Activated CD4-positive, alpha-beta memory T cell treated with anti-CD3 and anti-CD28 coated beads for 36 hours (primary cell): ENCODE data around the gene GNAI3. TPM values are rescaled to one million over a fixed set of nuclear protein-coding genes. Genes with fewer than 3 reads are reported as not detected.

ENCODE experiments used
- CTCF ChIA-PET: fragments of 350-600 bp; sonication (Branson Sonifier 250); formaldehyde crosslinking; loops from one replicate; lab custom pipeline; 2021; ENCODE audit warnings: antibody characterized with exemption, inconsistent platforms; lab: Charles Lee
- POLR2A ChIA-PET: fragments of 350-600 bp; sonication (Branson Sonifier 250); formaldehyde crosslinking; loops from one replicate; lab custom pipeline; 2021; ENCODE audit warnings: antibody characterized with exemption; lab: Charles Lee
- DNase-seq: peaks from one replicate; pipeline ENCODE4 v3.0.0-alpha.2; 2020
- H3K27ac Mint-ChIP-seq: one replicate; pipeline ENCODE4 v1.8.0; 2021; ENCODE audit warnings: mixed read lengths
- H3K27me3 Mint-ChIP-seq: one replicate; pipeline ENCODE4 v1.8.0; 2021; ENCODE audit warnings: mixed read lengths
- H3K36me3 Mint-ChIP-seq: one replicate; pipeline ENCODE4 v1.8.0; 2021; ENCODE audit warnings: mixed read lengths
- H3K4me1 Mint-ChIP-seq: one replicate; pipeline ENCODE4 v1.8.0; 2021; ENCODE audit warnings: low read depth, mixed read lengths
- H3K4me3 Mint-ChIP-seq: one replicate; pipeline ENCODE4 v1.8.0; 2021; ENCODE audit warnings: mild to moderate bottlenecking, mixed read lengths
- H3K9me3 Mint-ChIP-seq: one replicate; pipeline ENCODE4 v1.8.0; 2021; ENCODE audit warnings: mixed read lengths
- intact Hi-C: fragments of 100-400 bp; cut with micrococcal nuclease; formaldehyde crosslinking; loops from one replicate; pipeline ENCODE4 v1.15.1; 2023
- total RNA-seq, 2 experiments: library from RNA; stranded (reverse); gene quantifications; one replicate each; pipeline ENCODE4 v1.2.3, GENCODE V29; 2021

GNAI3 gene
- total RNA-seq, 2 experiments from 2014 or later: 9.2 to 9.9 TPM

GRCh38 chr1:109535481-109535880 lies 12.9 kb upstream of the GNAI3 start:
- H3K27ac Mint-ChIP-seq: no peak overlapping the region
- H3K36me3 Mint-ChIP-seq: no peaks in the 10 kb centered on the region

GRCh38 chr1:109535971-109536491 lies 12.4 kb upstream of the GNAI3 start:
- H3K27ac Mint-ChIP-seq: no peak overlapping the region

More at GRCh38 chr1:109535481-109535880, 12.9 kb upstream of the GNAI3 start:
- ChIA-PET CTCF (interaction anchor here (1.0 to 21.1 kb wide), 4 partner anchors 9 to 258 kb away, joined by 4 to 1096 read pairs (median 29); partner anchors contain the start of genes AMIGO1, ATXN7L2 and CYB561D1), POLR2A (no interaction called here)
- Mint-ChIP-seq H3K4me1 (peaks cover 20% of the 10 kb centered on the region), H3K9me3 (no peaks in the 10 kb centered on the region), H3K4me3 (no peak overlapping the region), H3K27me3 (no peaks in the 10 kb centered on the region)
- intact Hi-C loops: no loop called here
- no peak for DNase-seq

GRCh38 chr1:109537450-109538178 lies 10.8 kb upstream of the GNAI3 start:
- DNase-seq: no peak
- no peaks in the 10 kb centered on the region for H3K9me3 Mint-ChIP-seq
- no peaks in the 10 kb centered on the region for H3K27me3 Mint-ChIP-seq
- CTCF ChIA-PET: interaction anchor here (0.5 to 21.1 kb wide), 5 partner anchors 9 to 447 kb away, joined by 3 to 1096 read pairs (median 4); partner anchors contain the start of genes AHCYL1, AMIGO1, ATXN7L2 and CYB561D1
- peaks cover 2% of the 10 kb centered on the region for H3K4me1 Mint-ChIP-seq
- H3K4me3 Mint-ChIP-seq: no peak overlapping the region
- H3K27ac Mint-ChIP-seq: no peak overlapping the region
- intact Hi-C loops: no loop called here
- POLR2A ChIA-PET: no interaction called here
- no peaks in the 10 kb centered on the region for H3K36me3 Mint-ChIP-seq

More at GRCh38 chr1:109535971-109536491, 12.4 kb upstream of the GNAI3 start:
- H3K36me3 Mint-ChIP-seq: no peaks in the 10 kb centered on the region
- DNase-seq: no peak
- CTCF ChIA-PET: interaction anchor here (1.0 to 21.1 kb wide), 2 partner anchors 40 to 259 kb away, joined by 4 to 1096 read pairs; partner anchors contain the start of genes AMIGO1, ATXN7L2 and CYB561D1
- POLR2A ChIA-PET: no interaction called here
- H3K4me3 Mint-ChIP-seq: no peak overlapping the region
- intact Hi-C loops: no loop called here
- no peaks in the 10 kb centered on the region for H3K27me3 Mint-ChIP-seq
- peaks cover 17% of the 10 kb centered on the region for H3K4me1 Mint-ChIP-seq
- no peaks in the 10 kb centered on the region for H3K9me3 Mint-ChIP-seq

- Mint-ChIP-seq H3K27me3 (no peaks in the 10 kb centered on the region), H3K4me1 (no peaks in the 10 kb centered on the region), H3K27ac (no peak overlapping the region), H3K4me3 (no peak overlapping the region), H3K9me3 (no peaks in the 10 kb centered on the region), H3K36me3 (no peaks in the 10 kb centered on the region)
- DNase-seq: no peak
- CTCF ChIA-PET: interaction anchor here (1.5 to 21.1 kb wide), 3 partner anchors 43 to 445 kb away, joined by 6 to 1096 read pairs (median 22); partner anchors contain the start of genes AHCYL1, AMIGO1, ATXN7L2 and CYB561D1
- POLR2A ChIA-PET: no interaction called here
- intact Hi-C loops: no loop called here
Measured at GRCh38 chr1:109538827-109539555, 9.4 kb upstream of the GNAI3 start.

- intact Hi-C loops: loop anchor here (10.0 kb wide), 1 partner anchor 365 kb away; no protein-coding TSS in a partner anchor
- POLR2A ChIA-PET: no interaction called here
- H3K4me1 Mint-ChIP-seq: no peaks in the 10 kb centered on the region
- no peaks in the 10 kb centered on the region for H3K9me3 Mint-ChIP-seq
- no peak for DNase-seq
- no peak within 1 kb of the TSS for H3K27ac Mint-ChIP-seq
- H3K4me3 Mint-ChIP-seq: no peak within 1 kb of the TSS
- no peaks in the 10 kb centered on the region for H3K36me3 Mint-ChIP-seq
- no peaks in the 10 kb centered on the region for H3K27me3 Mint-ChIP-seq
- CTCF ChIA-PET: interaction anchor here (1.5 to 21.1 kb wide), 3 partner anchors 43 to 445 kb away, joined by 6 to 1096 read pairs (median 22); partner anchors contain the start of genes AHCYL1, AMIGO1, ATXN7L2 and CYB561D1
Measured at GRCh38 chr1:109539676-109540075, 8.7 kb upstream of the GNAI3 start, which contains the start of gene GPR61. Gene GPR61, plus strand, starts transcription at chr1:109539872. Its CDS starts 3,151 bp downstream, at chr1:109543023.

GRCh38 chr1:109541102-109541501 lies 7.3 kb upstream of the GNAI3 start:
- no peaks in the 10 kb centered on the region for H3K27me3 Mint-ChIP-seq
- H3K4me1 Mint-ChIP-seq: no peaks in the 10 kb centered on the region
- no peak overlapping the region for H3K27ac Mint-ChIP-seq
- H3K36me3 Mint-ChIP-seq: no peaks in the 10 kb centered on the region
- no peaks in the 10 kb centered on the region for H3K9me3 Mint-ChIP-seq
- POLR2A ChIA-PET: no interaction called here
- intact Hi-C loops: loop anchor here (10.0 kb wide), 1 partner anchor 364 kb away; no protein-coding TSS in a partner anchor
- no peak for DNase-seq
- no peak overlapping the region for H3K4me3 Mint-ChIP-seq
- CTCF ChIA-PET: interaction anchor here (0.9 to 21.1 kb wide), 6 partner anchors 9 to 265 kb away, joined by 3 to 1096 read pairs (median 10); partner anchors contain the start of genes AMIGO1, ATXN7L2, CYB561D1 and PSRC1

GRCh38 chr1:109542657-109543056 lies 5.8 kb upstream of the GNAI3 start:
- H3K27me3 Mint-ChIP-seq: no peaks in the 10 kb centered on the region
- no peak for DNase-seq
- no peak overlapping the region for H3K27ac Mint-ChIP-seq
- H3K9me3 Mint-ChIP-seq: no peaks in the 10 kb centered on the region
- ChIA-PET CTCF (interaction anchor here (1.4 to 5.2 kb wide), 2 partner anchors 9 to 232 kb away, joined by 3 to 50 read pairs; no protein-coding TSS in a partner anchor), POLR2A (no interaction called here)
- H3K36me3 Mint-ChIP-seq: no peaks in the 10 kb centered on the region
- peaks cover 10% of the 10 kb centered on the region for H3K4me1 Mint-ChIP-seq
- intact Hi-C loops: loop anchor here (10.0 kb wide), 1 partner anchor 362 kb away; no protein-coding TSS in a partner anchor
- no peak overlapping the region for H3K4me3 Mint-ChIP-seq

GRCh38 chr1:109543283-109543987 lies 5.0 kb upstream of the GNAI3 start:
- intact Hi-C loops: loop anchor here (10.0 kb wide), 1 partner anchor 361 kb away; no protein-coding TSS in a partner anchor
- DNase-seq: no peak
- Mint-ChIP-seq H3K4me3 (no peak overlapping the region), H3K4me1 (peaks cover 10% of the 10 kb centered on the region), H3K9me3 (no peaks in the 10 kb centered on the region), H3K27ac (no peak overlapping the region), H3K36me3 (peaks cover 1% of the 10 kb centered on the region), H3K27me3 (no peaks in the 10 kb centered on the region)
- ChIA-PET POLR2A (no interaction called here), CTCF (interaction anchor here (1.1 to 5.2 kb wide), 7 partner anchors 10 to 442 kb away, joined by 4 to 130 read pairs (median 50); partner anchors contain the start of genes AHCYL1 and GSTM4)

- intact Hi-C loops: loop anchor here (10.0 kb wide), 1 partner anchor 361 kb away; no protein-coding TSS in a partner anchor
- Mint-ChIP-seq H3K27ac (no peak overlapping the region), H3K27me3 (no peaks in the 10 kb centered on the region), H3K4me3 (no peak overlapping the region), H3K9me3 (no peaks in the 10 kb centered on the region), H3K36me3 (peaks cover 3% of the 10 kb centered on the region), H3K4me1 (peaks cover 13% of the 10 kb centered on the region)
- CTCF ChIA-PET: interaction anchor here (1.1 to 5.2 kb wide), 7 partner anchors 11 to 441 kb away, joined by 4 to 130 read pairs (median 50); partner anchors contain the start of genes AHCYL1 and GSTM4
- no peak for DNase-seq
- POLR2A ChIA-PET: no interaction called here
Measured at GRCh38 chr1:109543988-109544735, 4.3 kb upstream of the GNAI3 start.
